Naive thymus-derived CD4-positive, alpha-beta T cell (primary cell): ENCODE results near the gene MOSMO. TPM values are rescaled to one million over a fixed set of nuclear protein-coding genes. Genes with fewer than 3 reads are reported as not detected.
A peak's percentile ranks its signal among the peaks of the same experiment; 100 is the strongest.

ENCODE experiments used
- ATAC-seq: fragments of 150-1000 bp; cut with Tn5 transposase; 2 replicates; pipeline ENCODE4 v1.10.0; 2021; ENCODE audit warnings: mild to moderate bottlenecking, moderate library complexity
- CTCF ChIA-PET: fragments of 350-600 bp; sonication (Branson Sonifier 250); formaldehyde crosslinking; loops from one replicate; lab custom pipeline; 2021; ENCODE audit warnings: antibody characterized with exemption; lab: Charles Lee
- POLR2A ChIA-PET: fragments of 350-600 bp; sonication (Branson Sonifier 250); formaldehyde crosslinking; loops from one replicate; lab custom pipeline; 2021; ENCODE audit warnings: antibody characterized with exemption, inconsistent platforms; lab: Charles Lee
- DNase-seq, 9 donors: peaks; one replicate each; pipeline versions ENCODE4 v3.0.0 to v3.0.0-alpha.2; 2020 to 2022; ENCODE audit warnings: mixed read lengths in 1 of 9
- H3K27ac ChIP-seq: one replicate; pipeline ENCODE4 v1.7.0; 2013; ENCODE audit warnings: mild to moderate bottlenecking, low read depth, low read length, moderate library complexity
- H3K27me3 ChIP-seq, 2 donors: one replicate each; pipeline ENCODE4 v1.7.0; 2013; ENCODE audit warnings: low read length in 2 of 2, mild to moderate bottlenecking in 2 of 2, moderate library complexity in 2 of 2; ENCODE audit not compliant: control insufficient read depth in 2 of 2, insufficient read depth in 2 of 2
- H3K36me3 ChIP-seq, 3 experiments: 1 replicate in 2 of 3; 2 replicates in 1 of 3; pipeline ENCODE4 v1.7.0; 2013; ENCODE audit warnings: low read length in 3 of 3, mild to moderate bottlenecking in 3 of 3, moderate library complexity in 1 of 3; ENCODE audit not compliant: insufficient read depth in 3 of 3, control insufficient read depth in 2 of 3
- H3K4me1 ChIP-seq, 2 donors: one replicate each; pipeline ENCODE4 v1.7.0; 2013; ENCODE audit warnings: low read length in 2 of 2, mild to moderate bottlenecking in 2 of 2, moderate library complexity in 1 of 2; ENCODE audit not compliant: control insufficient read depth in 2 of 2, insufficient read depth in 2 of 2
- H3K4me3 ChIP-seq: 2 replicates; pipeline ENCODE4 v1.7.0; 2013; ENCODE audit warnings: mild to moderate bottlenecking, low read length
- H3K9me3 ChIP-seq, 3 experiments: 1 replicate in 2 of 3; 2 replicates in 1 of 3; pipeline ENCODE4 v1.7.0; 2013; ENCODE audit warnings: low read length in 3 of 3; ENCODE audit not compliant: control insufficient read depth in 2 of 3
- H3K27ac Mint-ChIP-seq, 9 donors: one replicate each; pipeline ENCODE4 v1.8.0; 2020 to 2022; ENCODE audit warnings: mixed read lengths in 9 of 9, mild to moderate bottlenecking in 8 of 9, moderate library complexity in 5 of 9, inconsistent platforms in 2 of 9
- H3K27me3 Mint-ChIP-seq, 5 donors: one replicate each; pipeline ENCODE4 v1.8.0; 2021 to 2022; ENCODE audit warnings: mixed read lengths in 5 of 5, mild to moderate bottlenecking in 1 of 5
- H3K36me3 Mint-ChIP-seq, 5 donors: one replicate each; pipeline ENCODE4 v1.8.0; 2020 to 2022; ENCODE audit warnings: mixed read lengths in 5 of 5, mild to moderate bottlenecking in 3 of 5, inconsistent platforms in 1 of 5
- H3K4me1 Mint-ChIP-seq, 7 donors: one replicate each; pipeline ENCODE4 v1.8.0; 2020 to 2022; ENCODE audit warnings: mixed read lengths in 7 of 7, mild to moderate bottlenecking in 3 of 7, inconsistent platforms in 1 of 7
- H3K4me3 Mint-ChIP-seq, 10 donors: one replicate each; pipeline ENCODE4 v1.8.0; 2020 to 2022; ENCODE audit warnings: mild to moderate bottlenecking in 10 of 10, mixed read lengths in 10 of 10, moderate library complexity in 6 of 10, inconsistent platforms in 2 of 10
- H3K9me3 Mint-ChIP-seq, 11 donors: one replicate each; pipeline ENCODE4 v1.8.0; 2020 to 2022; ENCODE audit warnings: mixed read lengths in 11 of 11, mild to moderate bottlenecking in 4 of 11, inconsistent platforms in 1 of 11, moderate library complexity in 1 of 11
- intact Hi-C, 2 donors: fragments of 100-400 bp; cut with micrococcal nuclease; formaldehyde crosslinking; loops; one replicate each; pipeline ENCODE4 v1.15.1; 2023
- polyA plus RNA-seq, 2 donors: library from polyadenylated mRNA; unstranded; fragments of 300-500 nt; fragmentation: Illumina TruSeq; gene quantifications; one replicate each; pipeline ENCODE4 v1.2.3, GENCODE V29; 2021
- total RNA-seq, 6 experiments: library from RNA in 5 of 6; stranded (reverse) in 5 of 6; gene quantifications; 1 replicate in 5 of 6; 2 replicates in 1 of 6; pipeline ENCODE4 v1.2.3 and lab custom pipeline; 2021 to 2026

MOSMO gene
- total and polyA plus RNA-seq, 7 experiments from 2014 or later, result 2.8 to 24.0 (median 9.9) TPM

GRCh38 chr16:22093331-22093730 lies 85.4 kb downstream of the MOSMO start:
- peaks cover 9 to 17% (median 16%) of the 10 kb centered on the region in 5 donors for H3K27me3 Mint-ChIP-seq
- H3K36me3 Mint-ChIP-seq, result peaks cover 0 to 4% (median 0%) of the 10 kb centered on the region in 5 donors
- ChIA-PET POLR2A (no interaction called here), CTCF (no interaction called here)
- Histone ChIP-seq H3K27ac (no peak overlapping the region), H3K9me3 (no peaks in the 10 kb centered on the region), H3K4me3 (no peak overlapping the region), H3K4me1 (no peaks in the 10 kb centered on the region), H3K36me3 (no peaks in the 10 kb centered on the region), H3K27me3 (no peaks in the 10 kb centered on the region)
- H3K27ac Mint-ChIP-seq, result no peak overlapping the region
- ATAC-seq (no peak), DNase-seq (no peak)
- H3K4me1 Mint-ChIP-seq, result peaks cover 0 to under 1% (median 0%) of the 10 kb centered on the region in 7 donors
- no peak overlapping the region for H3K4me3 Mint-ChIP-seq
- H3K9me3 Mint-ChIP-seq, result no peaks in the 10 kb centered on the region
- intact Hi-C loops, result no loop called here

- no peak overlapping the region for H3K27ac Mint-ChIP-seq
- no peak overlapping the region for H3K4me3 ChIP-seq
- intact Hi-C loops, result no loop called here
- peaks cover 9 to 20% (median 17%) of the 10 kb centered on the region in 5 donors for H3K27me3 Mint-ChIP-seq
- H3K36me3 Mint-ChIP-seq, result peaks cover 0 to 4% (median 0%) of the 10 kb centered on the region in 5 donors
- no peaks in the 10 kb centered on the region for H3K36me3 ChIP-seq
- H3K9me3 Mint-ChIP-seq, result no peaks in the 10 kb centered on the region
- no peak overlapping the region for H3K4me3 Mint-ChIP-seq
- H3K9me3 ChIP-seq, result no peaks in the 10 kb centered on the region
- DNase-seq, result no peak
- CTCF ChIA-PET, result no interaction called here
- POLR2A ChIA-PET, result no interaction called here
- peaks cover 0 to 3% (median 0%) of the 10 kb centered on the region in 7 donors for H3K4me1 Mint-ChIP-seq
- H3K27me3 ChIP-seq, result no peaks in the 10 kb centered on the region
- no peak for ATAC-seq
- no peaks in the 10 kb centered on the region for H3K4me1 ChIP-seq
- H3K27ac ChIP-seq, result no peak overlapping the region
Observed at GRCh38 chr16:22093996-22094395, 86.1 kb downstream of the MOSMO start.

GRCh38 chr16:22098405-22099255 lies 90.7 kb downstream of the MOSMO start:
- Mint-ChIP-seq H3K36me3 (no peaks in the 10 kb centered on the region), H3K4me1 (peaks cover 0 to 5% (median 0%) of the 10 kb centered on the region in 7 donors), H3K27me3 (peaks cover 9 to 24% (median 17%) of the 10 kb centered on the region in 5 donors), H3K9me3 (no peaks in the 10 kb centered on the region), H3K27ac (peak overlapping the region in 1 of 9 donors; percentile 19), H3K4me3 (peak overlapping the region in 4 of 10 donors; percentile 34 to 74 (median 53))
- peak; percentile 76 for ATAC-seq
- Histone ChIP-seq H3K9me3 (no peaks in the 10 kb centered on the region), H3K36me3 (no peaks in the 10 kb centered on the region), H3K4me1 (no peaks in the 10 kb centered on the region), H3K27me3 (no peaks in the 10 kb centered on the region), H3K27ac (no peak overlapping the region), H3K4me3 (no peak overlapping the region)
- intact Hi-C loops, result loop anchor here (1.0 kb wide), 2 partner anchors 90 to 97 kb away; partner anchors contain the start of gene PDZD9 (in 2 of the 2)
- ChIA-PET CTCF (interaction anchor here (0.6 to 1.4 kb wide), 14 partner anchors 8 to 1086 kb away, joined by 3 to 8 read pairs (median 4); no protein-coding TSS in a partner anchor), POLR2A (no interaction called here)
- DNase-seq, result peak in 7 of 9 donors; percentile 15 to 55 (median 42)

GRCh38 chr16:22099256-22099975 lies 91.5 kb downstream of the MOSMO start:
- Histone ChIP-seq H3K36me3 (no peaks in the 10 kb centered on the region), H3K4me1 (no peaks in the 10 kb centered on the region), H3K27me3 (no peaks in the 10 kb centered on the region), H3K4me3 (no peak overlapping the region), H3K9me3 (no peaks in the 10 kb centered on the region), H3K27ac (no peak overlapping the region)
- intact Hi-C loops, result loop anchor here (1.0 kb wide), 2 partner anchors 89 to 98 kb away; partner anchors contain the start of gene PDZD9 (in 2 of the 2)
- Mint-ChIP-seq H3K9me3 (no peaks in the 10 kb centered on the region), H3K27me3 (peaks cover 9 to 24% (median 17%) of the 10 kb centered on the region in 5 donors), H3K4me1 (peaks cover 0 to 5% (median 0%) of the 10 kb centered on the region in 7 donors), H3K27ac (peak overlapping the region in 1 of 9 donors; percentile 19), H3K36me3 (no peaks in the 10 kb centered on the region), H3K4me3 (peak overlapping the region in 1 of 10 donors; percentile 34)
- ChIA-PET POLR2A (no interaction called here), CTCF (interaction anchor here (0.6 to 1.4 kb wide), 14 partner anchors 8 to 1086 kb away, joined by 3 to 8 read pairs (median 4); no protein-coding TSS in a partner anchor)
- DNase-seq, result no peak
- ATAC-seq, result no peak

GRCh38 chr16:22103441-22103840 lies 95.5 kb downstream of the MOSMO start:
- Histone ChIP-seq H3K9me3 (no peaks in the 10 kb centered on the region), H3K36me3 (no peaks in the 10 kb centered on the region), H3K27me3 (no peaks in the 10 kb centered on the region), H3K27ac (no peak overlapping the region), H3K4me3 (no peak overlapping the region), H3K4me1 (no peaks in the 10 kb centered on the region)
- CTCF ChIA-PET, result no interaction called here
- intact Hi-C loops, result no loop called here
- Mint-ChIP-seq H3K4me1 (peaks cover 0 to 5% (median 0%) of the 10 kb centered on the region in 7 donors), H3K9me3 (no peaks in the 10 kb centered on the region), H3K27me3 (peaks cover 0 to 24% (median 5%) of the 10 kb centered on the region in 5 donors), H3K4me3 (no peak overlapping the region), H3K27ac (no peak overlapping the region), H3K36me3 (no peaks in the 10 kb centered on the region)
- ATAC-seq, result no peak
- POLR2A ChIA-PET, result no interaction called here
- DNase-seq, result no peak

- Mint-ChIP-seq H3K27ac (peak overlapping the region in 3 of 9 donors; percentile 6 to 42 (median 9)), H3K9me3 (no peaks in the 10 kb centered on the region), H3K4me3 (no peak overlapping the region), H3K4me1 (peaks cover 0 to 5% (median 0%) of the 10 kb centered on the region in 7 donors), H3K27me3 (peaks cover 0 to 27% (median 5%) of the 10 kb centered on the region in 5 donors), H3K36me3 (no peaks in the 10 kb centered on the region)
- no peaks in the 10 kb centered on the region for H3K9me3 ChIP-seq
- ChIA-PET POLR2A (no interaction called here), CTCF (interaction anchor here (1.5 kb wide), 1 partner anchor 10 kb away, joined by 8 read pairs; no protein-coding TSS in a partner anchor)
- H3K36me3 ChIP-seq, result no peaks in the 10 kb centered on the region
- no peaks in the 10 kb centered on the region for H3K27me3 ChIP-seq
- H3K27ac ChIP-seq, result no peak overlapping the region
- H3K4me1 ChIP-seq, result no peaks in the 10 kb centered on the region
- H3K4me3 ChIP-seq, result no peak overlapping the region
- DNase-seq (no peak), ATAC-seq (peak; percentile 27)
- intact Hi-C loops, result no loop called here
Observed at GRCh38 chr16:22109258-22109898, 101.5 kb downstream of the MOSMO start.
